HG03025 (cell line): Measurements from ENCODE around the gene FUT8.

Experiments
- ATAC-seq: cut with Tn5 transposase; IDR thresholded peaks from one replicate; pipeline ENCODE4 v1.9.1; 2021; ENCODE audit warnings: mild to moderate bottlenecking, moderate library complexity; ENCODE audit not compliant: unreplicated experiment, low FRiP score

Gene FUT8

DNA sequence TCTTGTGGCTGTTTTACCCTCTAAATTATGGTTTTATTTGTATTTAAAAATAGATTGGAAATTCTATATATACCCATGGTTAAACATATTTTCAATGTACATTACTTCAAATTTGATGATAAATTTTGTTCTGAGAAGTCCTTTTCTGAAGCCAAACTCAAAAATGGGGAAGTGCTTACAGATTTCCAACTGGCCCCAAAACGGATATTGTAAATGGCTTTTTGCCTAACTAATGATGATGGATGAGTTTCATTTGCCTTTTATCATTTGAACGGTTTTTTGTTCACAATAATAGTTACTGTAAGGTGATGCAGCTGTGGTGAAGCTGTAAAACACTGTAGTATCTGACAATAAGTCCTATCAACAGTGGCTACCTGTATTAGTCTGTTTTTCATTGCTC is 136.9 kb downstream of the FUT8 start:
- ATAC-seq: no peak

DNA sequence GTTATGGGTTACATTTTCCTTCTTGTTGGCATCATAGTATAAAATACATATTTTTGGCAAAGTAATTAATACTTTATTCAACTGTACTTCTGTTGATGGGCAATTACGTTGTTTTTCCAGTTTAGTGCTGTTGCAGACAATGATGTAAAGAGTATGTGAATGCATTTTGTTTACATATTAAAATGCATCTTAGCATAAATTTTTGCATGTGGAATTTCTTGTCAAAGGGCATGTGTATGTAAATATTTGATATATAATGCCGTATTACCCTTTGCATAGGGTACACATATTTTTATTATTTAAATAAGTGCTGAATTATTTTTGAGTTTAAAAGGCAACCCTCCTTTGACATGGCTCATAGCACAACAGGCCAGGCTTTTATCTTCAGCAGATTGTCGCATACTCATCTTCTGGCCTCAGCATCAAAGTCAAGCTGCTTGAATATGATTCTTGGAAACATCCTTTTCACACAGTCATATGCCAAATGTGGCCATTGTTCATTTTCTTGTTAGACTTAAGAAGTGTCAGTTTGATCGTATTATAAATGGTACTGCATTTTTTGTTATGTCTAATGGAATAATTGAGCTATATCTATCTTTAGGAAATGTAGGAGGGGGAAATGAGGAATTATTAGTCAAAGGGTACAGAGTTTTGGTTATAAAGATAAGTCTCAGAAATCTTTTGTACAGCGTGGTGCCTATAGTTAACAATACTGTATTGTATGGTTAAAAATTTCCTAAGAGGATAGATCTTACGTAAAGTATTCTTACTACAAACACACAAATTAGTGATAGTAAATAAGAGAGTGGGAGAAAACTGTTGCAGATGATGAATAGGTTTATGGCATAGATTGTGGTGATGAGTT is 138.5 kb downstream of the FUT8 start:
- ATAC-seq: no peak

DNA sequence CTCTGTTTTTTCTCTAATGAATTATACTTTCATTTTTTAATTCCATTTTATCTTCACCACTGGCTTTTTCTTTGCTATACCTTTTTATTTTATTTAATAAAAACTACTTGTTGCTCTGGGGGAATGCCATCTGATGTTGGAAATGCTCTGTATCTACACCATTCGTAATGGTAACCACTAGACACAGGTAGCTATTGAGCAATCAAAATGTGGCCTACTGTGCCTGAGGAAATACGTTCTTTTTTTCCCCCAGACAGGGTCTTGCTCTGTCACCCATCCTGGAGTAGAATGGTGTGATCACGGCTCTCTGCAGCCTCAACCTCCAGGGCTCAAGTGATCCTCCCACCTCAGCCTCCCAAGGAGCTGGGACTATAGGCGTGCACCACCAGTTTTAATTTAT is 140.2 kb downstream of the FUT8 start:
- ATAC-seq: no peak

DNA sequence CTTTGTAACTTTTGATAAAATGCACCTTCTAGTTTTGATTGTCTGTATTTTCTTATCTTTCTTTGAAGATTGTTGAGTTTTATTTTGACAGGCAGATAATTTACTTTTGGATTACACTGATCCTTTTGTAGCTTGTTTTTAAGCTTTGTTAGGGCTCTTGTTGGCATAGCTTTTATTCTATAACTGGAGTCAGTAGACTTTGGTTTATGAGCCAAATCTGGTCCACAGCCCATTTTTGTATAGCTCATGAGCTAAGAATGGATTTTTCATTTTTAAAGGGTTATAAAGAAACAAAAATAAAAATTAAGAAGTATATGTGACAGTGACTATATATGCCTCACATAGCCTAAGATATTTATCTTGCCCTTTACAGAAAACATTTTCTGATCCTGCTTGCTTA is 142.3 kb downstream of the FUT8 start:
- ATAC-seq: no peak

DNA sequence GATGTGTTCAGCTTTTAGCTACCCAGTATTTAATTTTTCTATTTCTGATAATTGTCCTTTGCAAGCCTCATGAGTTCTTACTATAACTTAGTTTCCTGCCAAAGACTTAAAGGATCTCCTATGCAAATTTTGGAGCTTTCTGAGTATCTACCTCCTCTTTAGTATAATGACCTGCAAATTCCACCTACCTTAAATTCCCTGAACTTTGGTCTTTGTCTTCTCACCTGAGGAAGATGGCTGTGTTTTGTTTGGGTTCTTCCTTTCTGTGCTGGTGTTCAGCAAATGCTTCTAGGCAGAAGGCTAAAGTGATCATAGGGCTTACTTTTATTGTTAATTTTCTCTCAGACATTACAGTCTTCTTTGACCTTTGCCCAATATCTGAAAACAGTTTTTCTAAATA is 142.8 kb downstream of the FUT8 start:
- ATAC-seq: no peak

DNA sequence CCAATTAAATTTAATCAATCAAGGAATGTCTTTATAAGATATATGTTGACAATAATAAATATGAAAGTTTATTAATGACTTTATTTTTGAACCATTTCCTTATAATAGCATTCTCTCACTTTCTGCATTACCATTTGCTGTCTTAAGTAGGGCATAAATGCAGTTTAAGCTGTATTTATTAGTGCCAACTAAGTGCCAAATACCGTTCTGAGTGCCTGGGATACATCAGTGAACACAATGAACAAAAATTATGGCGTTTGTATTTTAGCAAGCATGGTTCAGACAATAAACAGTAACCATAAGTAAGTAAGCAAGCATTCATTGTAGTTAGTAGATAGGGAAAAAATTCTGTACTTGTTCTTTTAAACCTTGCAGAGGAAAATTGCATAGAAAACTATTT is 145.8 kb downstream of the FUT8 start:
- ATAC-seq: no peak

DNA sequence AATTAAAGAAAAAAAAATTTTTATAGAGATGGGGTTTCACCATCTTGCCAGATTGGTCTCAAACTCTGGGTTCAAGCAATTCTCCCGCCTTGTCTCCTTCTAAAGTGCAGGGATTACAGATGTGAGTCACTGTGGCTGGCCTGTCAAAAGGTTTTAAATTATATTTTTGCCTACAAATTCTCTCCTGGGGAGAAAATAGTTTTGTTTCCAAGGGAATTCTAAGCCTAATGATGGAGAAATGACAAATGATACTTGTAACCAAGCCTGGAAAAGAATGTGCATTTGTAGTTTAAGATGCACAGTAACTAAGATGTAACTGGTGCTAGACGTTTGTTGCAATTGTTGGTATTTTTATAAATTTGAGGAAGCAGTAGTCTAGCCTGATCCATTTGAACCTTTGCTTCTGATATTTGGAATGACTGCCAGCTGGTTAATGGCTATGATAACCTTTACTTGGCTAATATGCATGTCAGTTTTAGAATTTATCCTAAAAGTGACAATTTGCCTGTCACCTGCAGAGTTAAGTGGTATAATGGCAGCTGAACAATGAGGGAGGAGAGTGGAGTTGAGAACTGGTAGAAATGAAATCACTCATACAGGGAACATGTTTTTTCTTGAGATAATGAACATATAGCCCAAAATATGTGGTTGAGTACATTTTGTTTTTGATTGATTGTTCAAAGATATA is 148.0 kb downstream of the FUT8 start:
- ATAC-seq: no peak

DNA sequence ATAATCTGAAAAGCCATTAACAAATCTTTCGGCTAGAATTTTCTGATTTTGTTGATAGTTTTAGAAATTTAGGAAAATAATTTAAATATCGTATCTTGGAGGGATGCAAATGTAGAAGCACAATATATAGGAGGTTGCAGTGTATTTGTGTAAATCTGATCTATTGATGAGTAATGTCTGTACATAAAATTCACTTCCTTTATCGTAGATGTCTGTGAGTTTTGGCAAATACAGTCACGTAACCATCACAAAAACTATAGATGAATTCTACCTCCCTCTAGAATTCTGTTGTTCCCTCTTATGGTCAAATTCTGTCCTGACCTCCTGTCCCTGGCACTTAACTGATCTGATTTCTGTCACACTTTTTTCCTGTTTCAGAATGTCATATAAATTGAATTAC is 151.8 kb downstream of the FUT8 start:
- ATAC-seq: no peak

DNA sequence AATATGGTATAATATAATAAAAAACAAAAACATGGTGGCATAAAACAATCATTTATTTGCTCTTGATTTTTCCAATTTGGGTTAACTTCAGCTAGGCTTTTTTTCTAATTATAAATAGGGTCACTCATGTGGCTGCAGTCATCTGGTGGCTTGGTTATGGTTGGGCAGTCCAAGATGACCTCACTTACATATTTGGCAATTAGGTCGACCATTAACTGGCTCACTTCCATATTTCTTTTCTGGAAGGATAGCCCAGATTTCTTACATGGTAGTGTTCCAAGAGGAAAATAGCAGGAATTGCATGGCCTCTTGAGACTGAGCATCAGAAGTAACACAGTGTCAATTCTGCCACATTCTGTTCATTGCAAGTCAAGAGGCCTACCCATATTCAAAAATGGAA is 153.4 kb downstream of the FUT8 start:
- no peak for ATAC-seq

DNA sequence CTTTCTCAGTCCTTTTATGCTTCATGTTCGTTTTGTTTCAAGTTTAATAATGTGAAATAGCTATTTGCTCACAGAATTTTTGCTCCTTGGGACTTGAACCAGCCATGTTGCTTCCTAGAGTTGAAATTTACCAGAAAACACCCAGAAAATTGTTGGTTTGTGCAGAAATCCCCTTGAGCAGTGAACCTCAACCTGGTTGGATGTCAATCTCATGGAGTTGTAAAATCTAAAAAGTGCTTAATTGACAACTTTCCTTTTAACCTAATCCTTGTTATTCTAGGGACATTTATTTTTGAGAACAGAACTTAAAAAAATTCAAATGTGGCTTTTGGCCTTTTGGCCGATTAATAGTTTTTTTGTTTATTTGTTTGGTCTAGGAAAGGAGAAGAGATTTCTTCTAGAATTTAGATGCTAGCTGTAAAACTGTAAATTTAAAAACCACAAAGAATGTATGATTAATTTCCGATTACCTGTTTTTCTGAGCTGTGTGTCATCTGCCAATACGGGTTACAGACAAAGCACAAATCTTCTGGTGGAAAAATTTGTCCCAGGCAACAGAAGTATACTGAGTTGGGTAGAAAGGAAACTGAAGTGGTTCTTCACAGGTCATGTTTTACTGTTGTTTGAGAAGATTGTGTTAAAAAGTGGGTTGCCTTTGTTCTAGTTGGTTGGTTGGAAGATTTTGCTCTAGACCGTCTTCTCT is 154.4 kb downstream of the FUT8 start:
- no peak for ATAC-seq

DNA sequence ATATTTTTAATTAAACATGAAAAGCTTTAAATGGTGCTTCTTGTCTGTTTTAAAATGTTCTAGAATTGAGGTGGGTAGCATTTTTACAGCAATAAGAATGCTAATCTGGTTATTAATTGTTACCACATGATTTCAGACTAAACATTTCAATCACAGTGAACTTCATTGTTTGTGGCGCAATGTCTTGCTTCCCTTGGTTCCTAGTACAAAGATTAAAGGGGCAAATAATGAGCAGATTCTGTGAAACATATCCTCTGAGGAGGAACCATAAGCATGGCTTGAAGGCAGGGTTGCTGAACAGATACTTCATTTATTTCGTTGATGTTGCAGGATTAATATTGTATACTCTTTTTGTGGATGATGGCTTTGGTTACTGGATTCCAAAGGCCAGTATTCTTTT is 162.1 kb downstream of the FUT8 start:
- no peak for ATAC-seq

DNA sequence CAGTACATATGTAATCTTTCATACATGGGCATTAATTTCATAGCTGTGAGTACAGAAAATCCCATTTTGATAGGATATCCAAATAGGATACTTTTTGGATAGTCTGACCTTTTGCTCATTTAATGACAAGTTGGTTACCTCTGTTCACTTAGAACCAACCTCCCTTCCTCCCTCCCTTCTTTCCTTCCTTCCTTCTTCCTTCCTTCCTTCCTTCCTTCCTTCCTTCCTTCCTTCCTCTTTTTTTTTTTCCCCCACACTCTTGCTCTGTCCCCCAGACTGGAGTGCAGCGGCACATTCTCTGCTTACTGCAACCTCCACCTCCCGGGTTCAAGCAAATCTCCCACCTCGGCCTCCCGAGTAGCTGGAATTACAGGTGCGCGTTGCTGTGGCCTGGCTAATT is 162.9 kb downstream of the FUT8 start:
- ATAC-seq: no peak

DNA sequence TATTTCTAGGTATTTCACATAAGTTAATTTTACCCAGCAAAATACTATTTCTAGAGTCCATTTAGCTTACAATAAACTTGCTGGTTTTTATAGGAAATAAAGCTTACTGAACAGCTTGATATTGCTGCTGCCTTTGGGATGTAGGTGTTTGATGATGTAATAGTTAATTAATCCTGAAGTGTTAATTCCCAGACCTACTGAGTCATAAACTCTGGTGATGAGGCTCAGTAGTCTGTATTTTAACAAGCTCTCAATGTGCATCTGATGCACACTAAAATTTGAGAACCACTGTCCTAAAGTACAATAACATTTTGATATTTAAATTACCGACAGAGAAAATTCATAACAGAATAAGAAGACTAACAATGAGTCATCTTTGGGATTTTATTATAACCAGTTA is 168.4 kb downstream of the FUT8 start:
- no peak for ATAC-seq

DNA sequence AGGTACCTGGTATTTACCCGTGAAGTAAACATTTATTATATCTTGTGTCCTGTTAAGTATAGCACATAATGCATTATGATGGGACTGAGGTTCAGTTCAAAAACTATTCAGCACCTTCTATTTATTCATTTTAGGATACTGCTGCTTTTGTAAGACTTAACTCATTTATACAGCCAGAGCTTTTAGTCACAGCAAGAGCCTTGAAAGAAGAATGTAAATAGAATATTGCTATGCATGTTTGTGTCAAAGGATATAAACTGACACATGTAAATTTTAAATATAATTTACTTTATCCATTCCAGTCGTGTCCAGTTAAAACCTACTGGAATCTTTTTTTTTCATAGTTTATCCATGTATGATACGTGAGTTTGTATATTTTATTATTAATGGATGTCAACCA is 168.8 kb downstream of the FUT8 start:
- no peak for ATAC-seq

DNA sequence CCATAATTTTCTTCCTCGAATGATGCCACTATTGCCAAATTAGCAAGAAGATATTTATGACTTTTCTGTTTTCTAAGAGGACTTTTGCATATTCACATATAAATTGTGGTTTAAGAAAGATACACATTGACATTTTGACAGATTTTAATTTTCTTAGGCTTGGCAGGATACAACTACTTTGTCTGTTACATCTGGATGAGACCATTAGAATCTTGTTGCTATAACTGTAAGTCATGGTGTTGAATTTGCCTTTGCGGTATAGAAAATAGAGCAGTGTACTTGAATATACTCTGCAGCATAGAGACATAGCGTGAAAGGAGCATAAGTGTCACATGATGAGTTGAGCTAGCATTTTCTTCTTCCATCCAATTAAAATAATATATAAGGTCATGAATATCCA is 169.3 kb downstream of the FUT8 start:
- no peak for ATAC-seq

DNA sequence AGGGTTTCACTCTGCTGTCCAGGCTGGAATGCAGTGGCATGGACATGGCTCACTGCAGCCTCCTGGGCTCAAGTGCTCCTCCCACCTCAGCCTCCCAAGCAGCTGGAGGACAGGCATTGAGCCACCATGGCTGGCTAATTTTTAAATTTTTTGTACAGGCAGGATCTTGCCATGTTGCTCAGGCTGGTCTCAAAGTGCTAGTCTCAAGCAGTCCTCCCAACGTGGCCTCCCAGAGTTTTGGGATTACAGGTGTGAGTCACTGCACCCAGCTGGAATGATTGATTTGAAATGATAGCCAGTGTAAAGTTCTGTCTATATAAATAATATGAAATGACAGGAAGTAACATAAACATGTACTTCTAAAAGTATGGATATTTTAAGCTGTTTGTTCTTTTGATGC is 172.7 kb downstream of the FUT8 start:
- ATAC-seq: no peak

DNA sequence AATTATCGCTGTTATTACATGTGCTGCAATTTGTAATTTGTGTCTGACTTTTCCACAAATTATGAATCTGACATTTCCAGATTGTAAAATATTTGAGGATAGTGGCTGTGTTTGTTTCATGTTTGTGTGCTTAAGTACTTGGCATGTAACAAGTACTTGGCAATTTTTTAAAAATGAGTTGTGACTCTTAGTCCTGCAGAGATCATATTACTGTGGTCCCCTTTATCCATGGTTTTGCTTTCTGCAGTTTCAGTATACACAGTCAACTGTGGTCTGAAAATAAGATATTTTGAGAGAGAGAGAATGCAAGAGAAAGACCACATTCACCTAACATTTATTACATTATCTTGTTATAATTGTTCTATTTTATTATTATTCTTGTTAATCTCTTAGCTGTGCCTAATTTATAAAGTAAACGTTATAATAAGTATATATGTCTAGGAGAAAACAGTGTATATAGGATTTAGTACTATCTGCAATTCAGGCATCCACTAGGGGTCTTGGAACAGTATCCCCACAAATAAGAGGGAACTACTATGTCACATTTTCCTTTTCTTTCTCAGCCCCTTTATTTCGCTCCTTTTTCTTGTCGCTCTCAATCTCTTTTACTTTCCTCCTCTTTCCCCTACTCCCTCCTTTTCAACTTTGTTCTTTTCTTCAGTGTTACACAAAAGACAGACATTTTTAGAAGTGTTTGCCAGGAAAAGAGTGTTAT is 176.1 kb downstream of the FUT8 start:
- no peak for ATAC-seq

DNA sequence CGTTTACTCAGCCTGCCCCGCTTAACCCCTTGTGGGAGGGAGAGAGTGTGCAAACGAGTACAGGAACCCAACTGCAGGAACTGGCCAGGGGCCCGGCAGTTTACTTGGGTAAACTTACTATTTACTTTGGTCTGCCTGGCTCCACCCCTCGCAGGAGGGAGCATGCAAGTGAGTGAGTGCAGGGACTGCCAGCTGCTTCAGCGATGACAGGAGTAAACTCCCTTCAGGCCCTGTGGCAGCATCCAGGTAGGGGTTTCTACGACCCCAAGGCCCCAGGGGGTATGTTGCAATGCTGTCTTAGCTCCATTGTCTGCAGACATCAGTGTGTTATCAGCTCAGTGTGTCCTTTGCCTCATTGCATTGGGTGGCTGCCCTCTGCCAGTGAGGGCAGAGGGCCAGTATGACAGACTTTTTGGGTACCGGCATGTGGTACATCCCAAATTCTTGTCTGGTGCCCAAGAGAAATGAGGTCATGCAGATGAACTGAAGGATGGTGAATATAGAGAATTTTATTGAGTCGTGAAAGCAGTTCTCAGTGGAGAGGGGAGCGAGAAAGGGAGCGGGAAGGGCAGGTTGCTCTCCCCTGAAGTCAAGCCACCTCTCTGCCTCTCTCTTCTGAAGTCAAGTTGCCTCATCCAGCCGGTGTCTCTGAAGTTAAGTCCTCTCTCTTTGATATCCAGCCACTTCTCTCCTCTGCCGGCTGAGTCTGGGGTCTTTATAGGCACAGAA is 181.8 kb downstream of the FUT8 start:
- ATAC-seq: no peak

DNA sequence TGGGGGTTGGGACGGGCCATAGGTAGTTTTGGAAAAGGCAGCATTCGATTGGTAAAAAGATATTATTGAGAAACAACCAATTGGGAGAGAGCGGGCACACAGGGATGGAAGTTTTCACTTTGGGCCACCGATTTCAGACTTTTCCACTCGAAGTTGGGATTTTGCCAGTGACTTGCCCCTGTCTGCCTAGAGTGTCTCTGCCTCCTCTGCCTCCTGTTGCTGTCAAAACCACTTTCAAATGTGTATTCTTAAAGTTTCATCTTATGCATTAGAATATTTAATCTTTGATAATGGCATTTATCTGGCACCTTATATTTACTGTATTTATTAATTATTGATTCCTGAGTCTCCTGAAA is 182.3 kb downstream of the FUT8 start:
- ATAC-seq: no peak

DNA sequence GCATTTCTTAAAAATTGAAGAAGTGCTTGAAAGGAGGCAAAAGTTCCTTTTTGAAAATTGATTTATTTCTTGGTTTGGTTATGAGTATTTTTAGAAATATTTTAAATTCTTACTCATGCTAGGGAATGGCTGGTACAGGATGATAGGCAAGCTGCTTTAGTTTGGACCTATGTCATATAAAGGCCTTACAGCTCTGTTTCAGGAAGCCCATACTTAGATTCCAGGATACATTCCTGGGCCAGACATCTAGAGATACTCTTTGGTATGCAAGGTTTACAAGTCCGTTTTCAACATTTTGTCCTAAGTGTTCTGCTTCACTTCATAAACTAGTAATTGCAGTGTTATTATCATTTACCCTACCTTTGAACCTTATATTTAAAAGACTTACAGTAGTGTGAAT is 186.8 kb downstream of the FUT8 start:
- no peak for ATAC-seq
